GM19328 (cell line): ENCODE results near the gene ZAP70.

Source experiments
- ATAC-seq: cut with Tn5 transposase; IDR thresholded peaks from one replicate; pipeline ENCODE4 v1.9.1; 2021; ENCODE audit warnings: mild to moderate bottlenecking, moderate library complexity; ENCODE audit not compliant: unreplicated experiment

Gene ZAP70

DNA sequence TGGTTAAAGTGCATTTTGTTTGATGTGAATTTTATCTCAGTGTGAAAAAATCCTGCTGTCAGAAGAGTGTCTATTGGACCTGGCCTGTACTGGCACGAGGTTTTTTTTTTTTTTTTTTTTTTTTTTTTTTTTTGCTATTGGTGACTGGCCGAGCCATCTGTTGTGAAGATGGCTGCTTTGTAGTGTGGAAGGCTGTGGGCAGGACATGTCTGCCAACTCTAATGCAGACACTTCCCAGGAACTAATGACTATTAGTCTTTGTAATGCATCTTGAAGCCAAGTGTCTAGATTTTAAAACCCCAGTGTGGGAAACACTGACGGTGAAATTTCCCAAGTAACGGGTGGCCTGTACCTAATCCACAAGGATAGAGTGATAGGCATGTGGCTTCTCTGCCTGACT is 34.3 kb downstream of the ZAP70 start:
- no peak for ATAC-seq

DNA sequence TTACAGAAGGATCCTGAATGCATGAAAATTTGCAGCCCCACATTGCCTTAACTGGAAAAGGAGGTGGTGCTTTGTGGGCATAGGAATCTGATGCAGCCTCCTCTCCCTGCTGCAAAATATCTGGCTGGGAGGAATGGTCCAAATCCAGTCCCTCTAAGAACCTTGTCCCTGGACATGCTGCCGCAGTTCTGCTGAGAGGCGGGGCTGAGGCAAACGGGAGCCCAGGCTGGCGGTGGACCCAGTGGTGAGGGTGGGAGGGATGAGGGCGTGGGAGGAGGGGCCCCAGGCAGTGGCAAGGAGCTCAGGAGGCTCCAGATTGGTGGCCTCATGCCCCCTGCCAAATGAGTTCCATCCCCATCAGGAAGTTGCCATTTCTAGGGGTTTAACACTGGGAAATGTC is 36.2 kb downstream of the ZAP70 start:
- no peak for ATAC-seq

DNA sequence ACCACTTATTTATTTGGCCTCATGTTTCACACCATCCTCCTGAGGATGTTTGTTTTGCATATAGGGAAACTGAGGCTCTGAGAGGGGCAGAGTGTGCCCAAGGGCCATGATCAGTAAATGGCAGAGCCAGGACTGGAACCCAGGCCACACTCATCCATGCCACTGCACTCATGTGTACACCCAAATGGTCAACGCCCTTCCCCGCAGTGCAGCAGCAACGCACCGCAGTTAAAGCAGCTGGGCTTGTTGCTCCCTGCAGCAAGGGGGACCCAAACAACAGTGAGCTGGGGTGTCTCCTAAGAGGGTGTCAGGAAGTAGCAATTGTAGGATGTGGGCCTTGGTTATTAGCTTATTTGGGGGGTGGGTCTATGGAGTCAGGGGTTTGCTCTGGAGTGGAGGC is 36.6 kb downstream of the ZAP70 start:
- no peak for ATAC-seq

DNA sequence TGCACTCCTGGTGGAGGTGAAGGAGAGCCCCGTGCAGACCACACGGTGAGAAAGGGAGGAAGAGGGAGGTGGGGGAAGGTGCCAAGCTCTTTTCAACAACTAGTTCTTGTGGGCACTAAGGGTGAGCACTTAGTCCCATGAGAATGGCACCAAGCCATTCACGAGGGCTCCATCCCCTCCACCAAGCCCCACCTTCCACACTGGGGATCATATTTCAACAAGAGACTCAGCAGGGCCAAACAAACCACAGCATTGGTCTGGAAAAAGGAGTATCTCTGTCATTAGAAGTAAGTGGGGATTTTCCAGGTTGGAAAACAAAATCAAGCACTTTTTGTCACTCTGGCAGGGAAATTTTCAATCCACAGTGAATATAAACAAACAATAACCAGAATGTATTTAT is 38.4 kb downstream of the ZAP70 start:
- ATAC-seq, result no peak

DNA sequence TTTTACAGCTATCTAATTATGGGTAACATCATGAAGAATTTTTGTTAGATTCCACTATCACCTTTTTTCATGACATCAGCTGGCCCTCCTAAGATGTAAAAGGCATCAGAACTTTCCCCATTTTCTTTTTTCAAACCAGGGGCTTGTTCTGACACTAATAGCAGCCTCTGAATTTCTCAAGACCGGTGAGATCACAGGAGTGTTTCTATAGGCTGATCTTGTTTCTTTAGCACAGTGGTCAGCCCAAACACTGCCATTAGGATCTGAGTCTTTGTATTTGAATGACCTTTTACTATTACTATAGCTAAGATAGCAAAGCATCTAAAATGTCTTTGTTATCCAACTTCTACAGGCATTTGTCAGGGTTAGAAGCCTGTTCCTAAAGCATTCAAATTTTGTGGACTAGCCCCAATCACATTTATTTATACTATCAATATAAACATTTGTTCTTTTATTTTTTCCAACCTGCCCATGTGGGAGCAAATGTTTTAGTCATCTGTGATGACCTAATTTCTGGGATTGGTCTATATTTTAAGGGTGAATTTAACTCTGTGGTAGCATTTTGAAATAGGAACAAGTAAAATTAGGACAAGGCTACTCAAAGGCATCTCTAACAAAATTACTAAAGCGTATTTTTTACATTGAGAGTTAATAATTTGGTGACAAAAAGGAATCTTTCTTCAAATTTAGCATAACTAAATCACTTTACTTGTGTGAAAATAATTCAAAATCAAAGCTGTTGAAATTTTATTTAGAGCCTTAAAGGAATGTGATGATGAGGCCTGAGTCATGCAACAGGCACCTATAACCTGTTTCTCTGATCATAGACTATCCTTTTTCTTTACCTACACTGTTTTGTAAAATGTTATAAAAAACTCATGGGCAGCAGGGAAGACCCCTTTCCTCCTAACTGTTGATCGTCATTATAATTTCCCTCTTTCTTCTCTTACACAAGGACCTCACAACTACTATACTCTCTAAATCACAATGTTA is 39.3 kb downstream of the ZAP70 start:
- ATAC-seq, result no peak

DNA sequence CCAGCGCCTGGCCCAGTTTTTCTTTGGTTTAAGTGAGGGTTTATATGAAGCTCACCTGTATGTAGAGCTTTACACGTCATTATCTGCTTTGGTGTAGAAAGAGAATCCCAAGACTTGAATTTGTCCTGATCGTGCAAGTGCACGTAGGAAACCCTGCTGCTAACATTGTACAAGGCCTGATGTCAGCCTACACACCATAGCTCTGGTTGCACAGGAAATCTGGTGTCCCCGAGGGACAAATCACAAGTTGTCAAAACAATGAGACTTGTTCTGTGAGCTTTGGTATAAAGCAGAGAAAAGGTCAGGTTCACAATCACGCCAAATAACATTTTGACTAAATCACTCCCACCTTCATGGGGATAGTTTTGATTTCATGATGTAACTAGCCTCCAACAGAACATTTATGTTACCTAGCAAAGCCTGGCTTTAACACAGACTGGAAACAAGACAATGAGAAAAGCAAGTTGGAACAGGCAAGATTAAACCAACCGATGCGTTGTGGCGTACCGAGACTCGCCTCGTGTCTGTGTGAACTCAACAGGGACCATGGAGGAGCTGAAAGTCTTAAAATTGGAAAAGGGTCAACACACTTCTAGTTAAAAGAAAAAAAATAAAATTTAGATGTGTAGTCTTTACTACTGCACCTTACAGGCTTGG is 41.4 kb downstream of the ZAP70 start:
- no peak for ATAC-seq

DNA sequence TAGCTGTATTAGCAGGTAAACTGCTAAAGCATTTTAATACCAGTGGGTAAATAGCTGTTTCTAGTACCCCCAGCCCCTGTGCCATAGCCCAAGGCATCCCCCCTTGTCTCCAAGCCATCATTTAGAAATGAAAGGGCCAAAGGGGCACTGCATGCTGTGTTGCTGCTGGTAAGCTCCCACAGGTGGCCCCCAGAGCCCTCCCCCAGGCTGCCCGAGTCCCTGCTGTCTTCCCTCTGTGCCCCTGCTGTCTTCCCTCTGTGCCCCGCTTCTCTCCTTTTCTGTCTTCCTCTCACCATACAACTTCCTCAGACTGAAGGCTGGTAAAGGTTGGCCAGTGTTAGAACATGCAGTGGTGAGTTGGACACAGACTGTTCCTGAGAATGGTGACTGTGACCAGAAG is 42.1 kb downstream of the ZAP70 start:
- no peak for ATAC-seq

DNA sequence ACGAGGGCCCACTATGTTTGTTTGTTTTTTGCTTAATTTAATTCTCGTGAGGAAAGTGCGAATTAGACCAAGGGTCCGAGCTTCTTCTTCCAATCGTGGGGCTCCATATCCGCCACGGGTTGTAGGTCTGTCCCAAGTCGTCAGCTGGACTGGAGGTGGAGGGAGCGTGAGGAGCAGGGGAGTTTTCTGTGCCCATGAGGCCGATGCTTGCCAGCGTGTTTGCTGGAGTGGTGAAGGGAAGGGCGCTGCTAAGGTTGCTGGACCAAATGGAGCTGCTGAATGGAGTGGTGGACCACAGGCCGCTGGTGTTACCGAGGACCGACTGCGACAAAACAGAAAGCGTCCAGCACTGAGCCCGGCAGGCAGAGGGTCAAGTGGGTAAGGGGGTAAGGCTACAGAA is 43.7 kb downstream of the ZAP70 start:
- no peak for ATAC-seq

DNA sequence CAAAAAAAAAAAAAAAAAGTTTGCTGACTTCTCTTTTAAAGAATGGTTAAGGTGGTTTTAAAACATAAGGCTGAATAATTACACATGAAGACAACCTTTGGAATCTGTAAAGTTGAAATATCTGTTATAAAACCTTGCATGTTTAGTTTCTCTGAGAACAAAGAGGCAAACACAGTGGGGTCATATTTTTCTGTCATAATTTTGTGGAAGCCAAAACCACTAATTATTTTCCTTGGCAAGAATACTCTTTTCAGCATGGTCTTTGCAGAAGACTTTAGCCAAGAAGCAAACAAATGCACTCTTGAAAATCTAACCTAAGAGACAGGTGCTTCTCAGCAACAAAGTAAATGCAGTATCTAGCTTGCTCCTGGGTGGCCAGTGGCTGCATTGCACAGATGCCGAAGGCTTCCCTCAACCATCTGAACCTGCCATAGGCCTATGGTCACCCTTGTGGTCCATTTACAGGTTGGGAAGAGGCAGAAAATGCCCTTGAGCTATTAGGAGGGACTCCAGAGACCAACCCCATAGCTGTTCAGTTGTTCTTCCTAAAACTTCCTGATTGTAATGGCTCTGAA is 44.8 kb downstream of the ZAP70 start:
- no peak for ATAC-seq

DNA sequence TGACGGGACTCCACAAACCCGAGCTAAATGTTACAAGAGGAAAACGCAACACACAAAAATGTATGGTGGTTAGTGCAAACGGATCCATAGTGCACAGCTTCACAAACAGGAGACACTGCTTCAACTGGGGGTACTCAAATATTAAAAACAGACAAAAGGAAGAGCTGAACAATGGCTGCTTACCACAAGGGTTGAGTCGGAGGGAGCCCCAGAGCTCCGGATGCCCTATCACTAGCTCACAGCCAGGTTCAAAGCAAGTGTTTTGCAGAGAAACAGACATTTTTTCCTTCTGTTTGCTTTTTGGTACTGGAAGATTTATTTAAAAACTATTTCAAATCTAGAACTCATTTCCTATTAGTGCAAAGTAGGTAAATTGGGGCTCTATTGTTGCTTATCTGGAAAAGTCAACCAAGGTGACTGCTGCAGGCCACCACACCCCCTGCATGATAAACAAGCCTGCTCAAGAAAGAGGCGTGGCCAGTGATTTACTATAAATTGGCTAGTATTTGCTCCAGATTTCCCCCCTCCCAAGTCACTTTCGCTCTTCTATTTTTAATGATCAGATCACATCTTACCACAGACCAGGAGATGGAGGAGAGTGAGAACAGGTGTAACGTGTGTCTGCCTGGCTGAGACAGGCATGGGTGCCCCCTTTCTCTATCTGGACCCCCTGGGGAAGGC is 46.5 kb downstream of the ZAP70 start:
- no peak for ATAC-seq

DNA sequence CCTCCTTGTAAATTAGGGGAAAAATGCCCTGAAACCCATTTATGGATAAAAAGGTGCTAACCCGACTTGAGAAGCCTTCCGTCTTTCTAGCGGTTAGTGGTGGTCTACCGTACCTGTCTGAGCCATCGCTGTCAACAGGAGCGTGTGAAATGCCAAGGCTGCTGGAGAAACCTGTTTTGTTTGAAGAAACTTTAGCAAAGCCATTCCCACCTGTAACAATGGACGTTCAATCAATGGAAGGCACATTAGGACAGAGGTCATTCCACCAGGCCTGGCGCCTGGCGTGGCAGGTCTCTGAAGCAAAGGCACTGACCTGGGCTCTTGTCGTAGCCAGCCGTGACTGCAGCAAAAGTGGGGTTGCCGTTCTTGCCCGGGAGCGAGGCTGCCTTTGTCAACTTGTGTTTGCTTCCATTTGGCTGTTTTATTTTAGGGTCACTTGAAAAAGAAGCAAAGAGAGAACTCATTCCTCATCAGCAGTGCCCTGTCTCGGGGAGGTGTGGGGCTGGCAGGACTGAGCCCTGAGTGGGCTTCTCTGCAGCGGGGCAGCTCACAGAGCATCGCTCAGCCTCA is 47.2 kb downstream of the ZAP70 start:
- no peak for ATAC-seq

DNA sequence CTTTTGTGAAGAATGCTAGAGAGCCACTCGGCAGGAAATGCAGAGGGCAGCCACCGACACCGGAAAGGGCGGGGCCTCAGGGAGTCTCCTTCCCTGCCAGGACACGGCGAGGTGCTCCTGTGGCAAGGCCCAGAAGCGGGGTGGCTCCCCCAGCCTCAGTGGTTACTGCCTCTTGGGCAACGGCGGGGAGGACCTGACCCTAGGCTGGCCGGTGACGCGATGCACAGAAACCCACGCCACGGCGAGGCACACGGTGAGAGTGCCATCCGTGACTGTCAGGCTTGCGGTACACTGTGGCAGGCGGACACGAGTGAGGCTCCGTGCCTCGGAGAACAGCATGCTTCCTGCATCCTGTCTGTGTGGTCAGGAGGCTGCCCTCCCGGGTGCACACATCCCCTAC is 47.8 kb downstream of the ZAP70 start:
- ATAC-seq, result no peak

DNA sequence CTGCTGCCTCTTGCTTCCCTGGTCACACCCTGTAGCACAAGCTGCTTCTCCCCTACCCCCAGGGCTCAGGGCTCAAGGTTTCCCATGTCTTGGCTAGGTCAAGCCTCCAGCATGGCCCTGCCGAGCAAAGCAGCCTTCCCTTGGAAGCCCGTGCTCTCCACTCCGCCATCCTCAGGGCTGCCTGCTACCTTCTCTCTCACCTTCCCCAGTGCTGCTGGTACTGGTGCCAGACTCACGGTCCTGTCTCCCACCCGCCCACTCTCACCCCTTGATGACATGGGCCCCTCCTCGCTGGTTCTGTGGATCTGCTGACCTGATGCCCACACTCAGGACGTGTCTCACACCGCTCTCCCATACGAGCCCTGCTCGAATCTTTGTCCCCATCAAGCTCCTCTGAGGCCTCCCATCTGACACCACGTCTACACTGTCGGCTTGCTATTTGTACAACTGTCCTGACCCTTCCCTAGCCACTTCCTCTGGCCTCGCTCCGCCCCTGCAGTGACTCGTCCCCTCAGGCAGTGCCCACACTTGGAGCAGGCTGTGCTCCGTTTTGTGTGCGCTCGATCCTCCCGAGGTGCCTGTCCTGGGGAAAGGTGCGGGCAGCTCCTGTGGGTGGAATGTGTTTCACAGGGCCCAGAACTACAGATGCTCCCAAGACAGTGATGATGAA is 49.9 kb downstream of the ZAP70 start:
- ATAC-seq, result no peak

DNA sequence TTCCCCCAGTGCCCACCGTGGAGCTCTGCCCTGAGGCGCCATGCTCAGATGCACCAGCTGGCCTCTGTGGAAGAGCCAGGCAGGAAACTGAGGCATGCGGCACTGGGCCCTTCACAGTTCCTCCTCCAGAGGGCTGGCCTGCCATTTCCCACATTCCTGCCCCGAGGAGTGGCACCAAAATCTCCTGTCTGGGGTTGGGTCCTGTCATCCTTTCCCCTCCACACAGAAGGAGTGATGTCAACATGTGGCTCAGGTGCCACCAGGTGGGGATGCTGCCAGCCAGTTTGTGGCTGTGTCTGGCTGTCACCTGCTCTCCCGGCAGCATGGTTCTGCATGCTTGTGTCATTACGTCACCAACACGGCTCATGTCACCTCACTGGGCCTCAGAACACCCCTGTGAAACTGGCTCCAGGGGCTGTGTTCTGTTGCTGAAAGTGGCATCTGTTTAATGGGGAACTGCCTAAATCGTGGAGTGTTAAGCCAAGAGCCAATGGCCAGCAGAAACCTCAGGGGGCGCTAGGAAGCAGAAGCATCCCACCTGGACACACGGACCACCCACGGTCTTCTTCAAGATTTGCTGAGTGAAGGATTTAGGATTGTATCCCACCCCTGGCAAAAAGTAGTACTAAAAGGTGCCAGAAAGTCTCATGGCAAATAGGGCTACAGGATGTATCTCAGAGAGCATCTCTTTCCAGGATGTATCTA is 51.3 kb downstream of the ZAP70 start:
- ATAC-seq, result no peak

DNA sequence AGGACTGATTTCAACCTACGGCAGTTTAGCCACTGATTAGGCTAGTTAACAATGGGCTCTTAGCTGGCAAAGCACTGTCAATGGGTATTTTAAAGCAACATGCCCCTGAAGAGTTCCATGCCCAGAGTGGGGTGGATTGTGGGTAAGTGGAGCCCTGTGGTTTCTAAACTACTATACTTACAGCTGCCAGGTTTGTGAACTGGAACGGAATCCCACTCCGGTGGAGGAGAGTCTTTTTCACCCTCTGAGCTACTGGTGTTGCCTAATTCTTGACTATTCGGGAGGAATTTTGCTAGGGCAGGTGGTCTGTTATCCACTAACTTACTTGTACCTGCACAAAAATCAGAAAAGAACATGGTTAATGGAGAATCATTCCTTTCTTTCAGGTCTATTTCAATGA is 52.6 kb downstream of the ZAP70 start:
- ATAC-seq, result no peak

DNA sequence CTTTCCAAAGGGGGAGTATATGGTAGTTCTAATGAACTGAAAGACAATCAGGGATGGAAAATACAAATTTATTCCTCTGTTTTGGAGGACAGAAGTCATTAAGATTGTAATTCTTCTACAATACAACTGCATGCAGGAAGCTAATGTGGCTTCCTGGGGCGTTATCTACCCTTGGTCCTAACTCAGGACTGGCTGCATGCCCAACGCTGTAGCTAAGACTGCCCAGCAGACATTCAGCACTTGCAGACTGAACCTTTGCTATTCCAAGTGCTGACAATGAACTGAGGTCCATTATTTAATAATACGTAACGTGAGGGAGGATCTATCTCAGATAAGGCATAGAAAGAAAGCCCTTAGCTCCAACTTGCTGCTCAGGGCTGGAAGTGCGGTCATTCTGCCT is 53.2 kb downstream of the ZAP70 start:
- ATAC-seq, result no peak

DNA sequence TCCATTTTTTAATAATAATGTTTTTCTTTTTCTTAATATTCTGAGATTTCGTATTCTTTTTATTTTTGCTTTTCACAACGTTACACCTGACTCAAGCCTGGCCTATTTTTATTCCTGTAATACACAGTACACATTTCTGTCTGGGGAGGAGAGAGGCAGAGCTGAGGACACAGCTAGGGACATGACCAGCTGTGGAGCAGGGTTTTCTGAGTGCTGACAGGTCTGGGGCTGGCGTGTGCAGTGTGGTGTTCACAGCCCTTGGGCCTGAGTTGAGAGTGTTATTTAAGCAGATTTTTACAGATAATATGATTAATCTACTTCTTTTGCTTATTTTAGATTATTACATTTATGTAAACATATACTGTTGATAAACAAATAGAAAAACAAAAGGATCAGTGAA is 55.9 kb downstream of the ZAP70 start:
- no peak for ATAC-seq

DNA sequence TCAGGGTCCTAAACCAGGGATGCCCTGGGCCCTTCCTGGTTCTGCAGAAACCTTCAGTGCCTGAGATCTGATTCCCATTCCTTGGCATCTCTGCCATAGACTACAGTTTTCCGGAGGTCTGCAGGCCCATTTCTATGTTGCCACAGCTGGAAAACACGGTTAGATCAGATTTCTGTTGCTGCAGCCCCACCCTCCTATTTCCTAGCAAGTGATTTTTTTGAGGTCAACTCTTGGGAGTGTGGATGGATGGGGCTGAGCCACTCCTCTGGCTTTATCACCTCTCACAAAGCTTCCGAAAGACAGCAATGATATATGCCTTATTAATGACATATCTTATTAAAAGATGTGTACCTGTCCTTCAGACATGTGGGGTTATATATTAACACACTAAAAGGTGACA is 56.3 kb downstream of the ZAP70 start:
- ATAC-seq, result no peak

DNA sequence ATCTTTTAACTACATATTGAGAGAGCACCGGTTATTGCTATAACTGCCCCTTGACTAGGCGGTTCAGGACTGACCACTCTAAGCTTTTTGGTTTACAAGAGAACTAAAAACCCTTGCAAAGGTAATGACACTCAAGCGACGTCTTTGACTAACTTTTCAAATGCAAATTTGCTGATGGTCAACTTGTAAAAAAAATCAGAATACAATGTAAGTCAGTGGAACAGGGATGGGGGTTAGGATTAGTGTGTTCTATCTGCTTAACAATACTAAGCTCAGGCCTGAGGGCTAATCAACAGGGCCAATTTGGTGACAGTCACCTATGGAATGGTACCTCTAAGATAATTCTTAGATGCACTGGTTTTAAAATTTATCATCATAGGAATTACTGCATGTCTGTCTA is 57.1 kb downstream of the ZAP70 start:
- ATAC-seq, result no peak

DNA sequence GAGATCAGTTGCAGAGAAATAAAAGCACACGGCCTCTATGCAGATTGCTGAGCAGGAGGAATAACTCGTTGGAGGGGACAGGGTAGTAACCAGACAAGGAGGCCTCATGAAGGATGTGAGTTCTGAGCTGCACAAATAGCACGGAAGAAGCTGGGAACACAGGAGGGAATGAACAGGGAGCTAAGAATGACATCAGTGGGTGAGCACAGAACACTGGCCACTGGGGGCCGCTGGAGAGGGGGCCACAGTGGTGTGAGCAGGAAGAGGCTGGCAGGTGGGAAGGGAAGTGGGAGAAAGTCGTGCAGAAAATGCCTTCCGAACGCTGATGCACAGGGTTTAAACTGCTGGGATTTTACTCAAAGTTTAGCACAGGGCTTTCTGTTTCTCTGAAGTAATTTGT is 61.0 kb downstream of the ZAP70 start:
- ATAC-seq, result no peak
